GM18520 (cell line): ENCODE data around the gene KRT75.
"Not testable (repeated sequence)": the region's sequence is repeated elsewhere in the genome, so short reads cannot be mapped to it uniquely, and the experiment has no call there.

ENCODE experiments used
- ATAC-seq: cut with Tn5 transposase; IDR thresholded peaks from one replicate; pipeline ENCODE4 v1.9.1; 2021; ENCODE audit not compliant: unreplicated experiment

Gene KRT75

GRCh38 chr12:52417740-52418139, 16.4 kb downstream of the KRT75 start:
- ATAC-seq, result no peak

- no peak for ATAC-seq
Measured at GRCh38 chr12:52416795-52417194, 17.4 kb downstream of the KRT75 start.

GRCh38 chr12:52415870-52416750, 18.1 kb downstream of the KRT75 start:
- no peak for ATAC-seq

GRCh38 chr12:52414936-52415335, 19.2 kb downstream of the KRT75 start:
- ATAC-seq, result no peak

- no peak for ATAC-seq
Measured at GRCh38 chr12:52413782-52414345, 20.3 kb downstream of the KRT75 start.

GRCh38 chr12:52413202-52413601, 21.0 kb downstream of the KRT75 start:
- no peak for ATAC-seq

GRCh38 chr12:52411815-52412214, 22.4 kb downstream of the KRT75 start:
- ATAC-seq, result no peak

GRCh38 chr12:52410589-52411248, 23.5 kb downstream of the KRT75 start:
- not testable (repeated sequence) for ATAC-seq

- ATAC-seq, result no peak
Measured at GRCh38 chr12:52407918-52408317, 26.3 kb downstream of the KRT75 start.

- ATAC-seq, result no peak
Measured at GRCh38 chr12:52405922-52406385, 28.2 kb downstream of the KRT75 start, which contains the start of gene KRT82. Gene KRT82 (minus strand): TSS chr12:52406335. CDS start chr12:52406277, 58 bp downstream.

- no peak for ATAC-seq
Measured at GRCh38 chr12:52404951-52405350, 29.2 kb downstream of the KRT75 start.

GRCh38 chr12:52403561-52403960, 30.6 kb downstream of the KRT75 start:
- no peak for ATAC-seq

GRCh38 chr12:52402873-52403540, 31.2 kb downstream of the KRT75 start:
- no peak for ATAC-seq

- ATAC-seq, result no peak
Measured at GRCh38 chr12:52402377-52402776, 31.8 kb downstream of the KRT75 start.

GRCh38 chr12:52401926-52402325, 32.2 kb downstream of the KRT75 start:
- ATAC-seq, result no peak

- no peak for ATAC-seq
Measured at GRCh38 chr12:52401526-52401925, 32.6 kb downstream of the KRT75 start.

- ATAC-seq, result no peak
Measured at GRCh38 chr12:52400906-52401305, 33.3 kb downstream of the KRT75 start.

GRCh38 chr12:52399756-52400155, 34.4 kb downstream of the KRT75 start:
- ATAC-seq, result no peak

- no peak for ATAC-seq
Measured at GRCh38 chr12:52398176-52398575, 36.0 kb downstream of the KRT75 start.

GRCh38 chr12:52396656-52397055, 37.5 kb downstream of the KRT75 start:
- ATAC-seq, result no peak

GRCh38 chr12:52395761-52396434, 38.3 kb downstream of the KRT75 start:
- ATAC-seq, result no peak
